Endothelial cell of umbilical vein (primary cell): ENCODE data around the gene LARGE1. TPM values are rescaled to one million over a fixed set of nuclear protein-coding genes. Genes with fewer than 3 reads are reported as not detected.

ENCODE experiments used
- BruUV-seq: library from RNA; stranded (reverse); fragments of 400-500 nt; replicated peaks from 2 replicates; lab custom pipeline; 2021; lab: Mats Ljungman, UMichigan
- CTCF ChIA-PET: fragments of 300-600, 350-600 bp; sonication (Branson Sonifier 250); formaldehyde crosslinking; loops from one replicate; lab custom pipeline; 2021; ENCODE audit warnings: antibody characterized with exemption, inconsistent platforms; lab: Charles Lee
- POLR2A ChIA-PET: fragments of 300-600, 350-600 bp; sonication (Branson Sonifier 250); formaldehyde crosslinking; loops from one replicate; lab custom pipeline; 2021; ENCODE audit warnings: antibody characterized with exemption, inconsistent platforms; lab: Charles Lee
- DNase-seq: peaks from one replicate; pipeline ENCODE4 v3.0.0-alpha.2; 2011; ENCODE audit warnings: low read depth, low spot score
- FAIRE-seq: peaks from 2 replicates; lab custom pipeline; 2011; peaks lifted over from hg19 to GRCh38; lab: Jason Lieb, UNC
- H2AFZ ChIP-seq: 2 replicates; pipeline ENCODE4 v1.6.0; 2012; ENCODE audit warnings: low read depth, low read length, control low read depth, inconsistent platforms
- H3K27ac ChIP-seq: 2 replicates; pipeline ENCODE4 v1.5.1; 2011; ENCODE audit warnings: low read depth, mild to moderate bottlenecking, control low read depth, low read length, moderate library complexity; ENCODE audit not compliant: insufficient read depth
- H3K27me3 ChIP-seq, 2 experiments: 2 replicates each; pipeline versions ENCODE4 v1.6.0 to v1.6.1; 2011; ENCODE audit warnings: low read length in 2 of 2, mixed read lengths in 1 of 2; ENCODE audit not compliant: control insufficient read depth in 2 of 2, insufficient read depth in 2 of 2
- H3K36me3 ChIP-seq, 2 experiments: 2 replicates in 1 of 2; 3 replicates in 1 of 2; pipeline ENCODE4 v1.5.1; 2011; ENCODE audit warnings: low read length in 2 of 2, mild to moderate bottlenecking in 1 of 2, moderate library complexity in 1 of 2; ENCODE audit not compliant: control insufficient read depth in 2 of 2, insufficient read depth in 2 of 2; ENCODE audit errors: extremely low read depth in 1 of 2
- H3K4me1 ChIP-seq: 3 replicates; pipeline ENCODE4 v1.5.1; 2011; ENCODE audit warnings: mild to moderate bottlenecking, low read length; ENCODE audit not compliant: control insufficient read depth, insufficient read depth; ENCODE audit errors: extremely low read depth
- H3K4me2 ChIP-seq: 2 replicates; pipeline ENCODE4 v1.6.1; 2011; ENCODE audit warnings: low read length, control low read depth, mixed read lengths; ENCODE audit not compliant: insufficient read depth
- H3K4me3 ChIP-seq, 3 experiments: fragments of 200-600 bp in 1 of 3; sonication (generic), shearing (Covaris generic) in 1 of 3; replicated peaks in 1 of 3; 2 replicates each; pipeline ENCODE4 v1.5.1; 2011 to 2016; ENCODE audit warnings: control low read depth in 3 of 3, low read length in 3 of 3, mild to moderate bottlenecking in 2 of 3, inconsistent platforms in 1 of 3, low read depth in 1 of 3, moderate library complexity in 1 of 3; ENCODE audit not compliant: insufficient read depth in 1 of 3
- H3K79me2 ChIP-seq: 2 replicates; pipeline ENCODE4 v1.6.0; 2012; ENCODE audit warnings: low read length, inconsistent platforms; ENCODE audit not compliant: control insufficient read depth, insufficient read depth
- H3K9ac ChIP-seq: replicated peaks from 2 replicates; pipeline ENCODE3; 2011; ENCODE audit warnings: low read length, control low read depth; ENCODE audit not compliant: insufficient read depth; ENCODE audit errors: extremely low read depth
- H3K9me1 ChIP-seq: replicated peaks from 3 replicates; pipeline ENCODE4 v1.6.0; 2011; ENCODE audit warnings: mild to moderate bottlenecking, low read length; ENCODE audit not compliant: control insufficient read depth, insufficient read depth; ENCODE audit errors: extremely low read depth
- H3K9me3 ChIP-seq: replicated peaks from 2 replicates; pipeline ENCODE4 v1.5.1; 2012; ENCODE audit warnings: low read length, inconsistent platforms; ENCODE audit not compliant: control insufficient read depth, insufficient read depth
- H4K20me1 ChIP-seq: replicated peaks from 2 replicates; pipeline ENCODE3; 2011; ENCODE audit warnings: mild to moderate bottlenecking, low read length; ENCODE audit not compliant: control insufficient read depth, insufficient read depth; ENCODE audit errors: extremely low read depth
- EZH2 ChIP-seq: IDR thresholded peaks from 2 replicates; pipeline ENCODE4 v1.6.1; 2012; ENCODE audit warnings: borderline replicate concordance, low read depth, mild to moderate bottlenecking, moderate library complexity, low read length, inconsistent platforms; ENCODE audit not compliant: severe bottlenecking
- FOS ChIP-seq: IDR thresholded peaks from 2 replicates; pipeline ENCODE4 v1.6.1; 2011; ENCODE audit warnings: mild to moderate bottlenecking, low read length, moderate library complexity, borderline replicate concordance; ENCODE audit not compliant: insufficient read depth
- GATA2 ChIP-seq: IDR thresholded peaks from 2 replicates; pipeline ENCODE4 v1.7.0; 2011; ENCODE audit warnings: low read depth, mild to moderate bottlenecking, moderate library complexity, mixed read lengths, low read length; ENCODE audit not compliant: insufficient read length, insufficient read depth
- JUN ChIP-seq: IDR thresholded peaks from 2 replicates; pipeline ENCODE4 v1.6.1; 2011; ENCODE audit warnings: borderline replicate concordance, low read depth; ENCODE audit not compliant: insufficient read length, insufficient read depth
- MYC ChIP-seq: IDR thresholded peaks from one replicate; pipeline ENCODE4 v1.6.1; 2011; ENCODE audit warnings: mild to moderate bottlenecking, low read depth, low read length
- POLR2A ChIP-seq: IDR thresholded peaks from 2 replicates; pipeline ENCODE4 v1.6.1; 2012; ENCODE audit warnings: low read depth, mild to moderate bottlenecking, control low read depth, low read length
- POLR2AphosphoS5 ChIP-seq: IDR thresholded peaks from 2 replicates; pipeline ENCODE4 v1.6.1; 2012; ENCODE audit warnings: low read depth, mild to moderate bottlenecking, control low read depth, low read length, moderate library complexity; ENCODE audit not compliant: insufficient read depth
- dilution Hi-C: fragments of 300-500 bp; cut with MboI; formaldehyde crosslinking; loops from one replicate; pipeline ENCODE4 v1.15.0; 2019; ENCODE audit warnings: low sequenced_read_pairs; ENCODE audit not compliant: extremely low pct_ligation_motif_present
- intact Hi-C: fragments of 100-400 bp; cut with micrococcal nuclease; formaldehyde crosslinking; loops from one replicate; pipeline ENCODE4 v1.10.0; 2022
- polyA plus RNA-seq, 4 experiments: library from polyadenylated mRNA; depleted of rRNA in 3 of 4; stranded (reverse) in 3 of 4; unstranded in 1 of 4; fragments of >200 nt; gene quantifications; 2 replicates each; pipeline versions ENCODE4 v1.2.1 to v1.2.3, GENCODE V29; 2011 to 2012; ENCODE audit warnings: missing spikeins in 1 of 4
- total RNA-seq: library from RNA; stranded (reverse); gene quantifications from 2 replicates; pipeline ENCODE4 v1.2.3, GENCODE V29; 2021
- TF ChIP-seq, protein P1 (sequence below): IDR thresholded peaks from 2 replicates; pipeline ENCODE4 v1.6.1; 2011; ENCODE audit not compliant: insufficient read depth, insufficient read length
- TF ChIP-seq, protein P2 (sequence below), 2 donors: IDR thresholded peaks; 1 replicate in 1 of 2; 2 replicates in 1 of 2; pipeline ENCODE4 v1.5.1; 2011; ENCODE audit warnings: low read length in 2 of 2, mild to moderate bottlenecking in 2 of 2, moderate library complexity in 2 of 2, control low read depth in 1 of 2, inconsistent platforms in 1 of 2, low read depth in 1 of 2; ENCODE audit not compliant: insufficient read depth in 1 of 2; ENCODE audit errors: extremely low read depth in 1 of 2

The LARGE1 gene
- total and polyA plus RNA-seq, 2 donors (not counting 3 experiments of a cell fraction or from before 2014, with no cell fraction given), result 0.95 to 4.4 TPM

DNA sequence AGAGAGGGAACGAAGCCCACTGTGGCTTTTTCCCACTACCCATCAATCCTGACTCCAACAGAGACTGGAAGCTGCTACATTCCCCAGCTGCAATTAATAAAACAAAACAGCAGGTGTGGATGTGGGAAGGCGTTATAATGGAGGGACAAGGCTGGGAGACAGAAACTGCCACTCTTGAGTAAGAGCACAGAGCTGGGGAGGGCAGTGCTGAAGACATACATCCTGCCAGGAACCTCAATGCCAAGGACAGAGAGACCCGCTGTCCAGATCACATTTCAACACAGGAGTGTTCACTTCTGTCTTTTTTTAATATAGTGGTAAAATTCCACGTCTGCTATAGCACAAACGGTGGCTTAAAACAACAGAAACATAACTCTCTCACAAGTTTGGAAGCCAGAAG, 94.5 kb downstream of the LARGE1 start:
- H3K27me3 ChIP-seq, result no peaks in the 10 kb centered on the region

More for the DNA sequence above, 94.5 kb downstream of the LARGE1 start:
- Histone ChIP-seq H3K4me2 (no peak overlapping the region), H3K9ac (no peak overlapping the region), H3K9me1 (no peaks in the 10 kb centered on the region), H3K4me3 (no peak overlapping the region), H3K79me2 (no peaks in the 10 kb centered on the region), H4K20me1 (no peaks in the 10 kb centered on the region), H3K9me3 (peaks cover 7% of the 10 kb centered on the region), H3K4me1 (no peaks in the 10 kb centered on the region), H3K36me3 (no peaks in the 10 kb centered on the region), H3K27ac (no peak overlapping the region), H2AFZ (no peak overlapping the region)
- POLR2A ChIA-PET, result no interaction called here
- TF ChIP-seq POLR2AphosphoS5, result no peak
- TF ChIP-seq JUN, result no peak
- TF ChIP-seq, protein P1, sequence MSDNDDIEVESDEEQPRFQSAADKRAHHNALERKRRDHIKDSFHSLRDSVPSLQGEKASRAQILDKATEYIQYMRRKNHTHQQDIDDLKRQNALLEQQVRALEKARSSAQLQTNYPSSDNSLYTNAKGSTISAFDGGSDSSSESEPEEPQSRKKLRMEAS, result no peak
- TF ChIP-seq POLR2A, result no peak
- TF ChIP-seq EZH2, result no peak
- TF ChIP-seq GATA2, result no peak
- no peak for TF ChIP-seq MYC
- TF ChIP-seq, protein P2, sequence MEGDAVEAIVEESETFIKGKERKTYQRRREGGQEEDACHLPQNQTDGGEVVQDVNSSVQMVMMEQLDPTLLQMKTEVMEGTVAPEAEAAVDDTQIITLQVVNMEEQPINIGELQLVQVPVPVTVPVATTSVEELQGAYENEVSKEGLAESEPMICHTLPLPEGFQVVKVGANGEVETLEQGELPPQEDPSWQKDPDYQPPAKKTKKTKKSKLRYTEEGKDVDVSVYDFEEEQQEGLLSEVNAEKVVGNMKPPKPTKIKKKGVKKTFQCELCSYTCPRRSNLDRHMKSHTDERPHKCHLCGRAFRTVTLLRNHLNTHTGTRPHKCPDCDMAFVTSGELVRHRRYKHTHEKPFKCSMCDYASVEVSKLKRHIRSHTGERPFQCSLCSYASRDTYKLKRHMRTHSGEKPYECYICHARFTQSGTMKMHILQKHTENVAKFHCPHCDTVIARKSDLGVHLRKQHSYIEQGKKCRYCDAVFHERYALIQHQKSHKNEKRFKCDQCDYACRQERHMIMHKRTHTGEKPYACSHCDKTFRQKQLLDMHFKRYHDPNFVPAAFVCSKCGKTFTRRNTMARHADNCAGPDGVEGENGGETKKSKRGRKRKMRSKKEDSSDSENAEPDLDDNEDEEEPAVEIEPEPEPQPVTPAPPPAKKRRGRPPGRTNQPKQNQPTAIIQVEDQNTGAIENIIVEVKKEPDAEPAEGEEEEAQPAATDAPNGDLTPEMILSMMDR (IDR thresholded peaks at IDR 0.05; ENCODE audit: extremely low read depth in 1 of 2, insufficient read depth in 1 of 2, low read depth in 1 of 2, low read length in 2 of 2), result no peak
- no peak for TF ChIP-seq FOS
- DNase-seq, result no peak
- CTCF ChIA-PET, result no interaction called here
- BruUV-seq, result no TSS peak
- intact Hi-C loops, result no loop called here
- dilution Hi-C loops, result no loop called here
- FAIRE-seq, result no peak
